CD4-positive, alpha-beta T cell treated with Interleukin-17A for 4 hours (primary cell): ENCODE measurements around the gene RPS6KA5.
"Not testable (repeated sequence)": the region's sequence is repeated elsewhere in the genome, so short reads cannot be mapped to it uniquely, and the experiment has no call there.

Experiments used
- DNase-seq: peaks from one replicate; pipeline ENCODE4 v3.0.0-alpha.2; 2020; ENCODE audit warnings: mixed read lengths

RPS6KA5 gene

DNA sequence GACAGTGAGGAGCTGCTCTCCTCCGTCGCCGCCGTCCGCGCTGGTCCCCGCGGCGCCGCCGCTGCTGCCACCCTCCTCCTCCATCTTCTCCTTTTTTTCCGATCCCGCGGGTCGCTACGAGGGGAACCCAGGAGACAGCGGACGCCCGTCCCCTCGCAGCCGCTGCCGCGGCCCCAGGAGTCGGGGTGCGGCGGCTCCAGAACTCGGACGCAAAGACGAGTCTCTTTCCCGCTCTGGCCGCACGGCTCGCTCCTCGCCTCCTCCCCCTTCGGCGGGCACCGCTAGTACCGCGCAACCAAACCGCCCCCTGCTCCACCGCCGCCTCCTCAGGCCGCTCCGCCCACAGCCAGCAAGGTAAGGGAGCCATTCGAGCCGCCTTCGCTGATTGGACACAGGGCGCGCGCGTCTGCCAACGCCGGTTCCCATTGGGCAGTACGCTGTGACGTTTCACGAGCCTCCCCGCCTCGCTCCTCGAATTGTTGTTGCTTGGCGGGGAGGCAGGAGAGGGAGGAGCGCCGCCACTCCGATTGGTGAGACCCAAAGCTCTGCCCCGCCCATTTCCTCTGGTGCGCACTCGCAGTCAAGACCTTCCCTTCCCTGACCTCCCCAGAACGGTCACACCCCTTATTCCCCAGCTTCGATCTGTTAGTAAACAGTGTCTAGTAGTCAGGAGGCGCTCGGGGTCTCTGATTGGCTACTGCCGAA, at the start of gene RPS6KA5:
Gene RPS6KA5, minus strand, starts transcription at position 291 of the 705 bp plus-strand sequence. Its CDS starts 207 bp downstream, at position 84.
- DNase-seq = peak; percentile 100

DNA sequence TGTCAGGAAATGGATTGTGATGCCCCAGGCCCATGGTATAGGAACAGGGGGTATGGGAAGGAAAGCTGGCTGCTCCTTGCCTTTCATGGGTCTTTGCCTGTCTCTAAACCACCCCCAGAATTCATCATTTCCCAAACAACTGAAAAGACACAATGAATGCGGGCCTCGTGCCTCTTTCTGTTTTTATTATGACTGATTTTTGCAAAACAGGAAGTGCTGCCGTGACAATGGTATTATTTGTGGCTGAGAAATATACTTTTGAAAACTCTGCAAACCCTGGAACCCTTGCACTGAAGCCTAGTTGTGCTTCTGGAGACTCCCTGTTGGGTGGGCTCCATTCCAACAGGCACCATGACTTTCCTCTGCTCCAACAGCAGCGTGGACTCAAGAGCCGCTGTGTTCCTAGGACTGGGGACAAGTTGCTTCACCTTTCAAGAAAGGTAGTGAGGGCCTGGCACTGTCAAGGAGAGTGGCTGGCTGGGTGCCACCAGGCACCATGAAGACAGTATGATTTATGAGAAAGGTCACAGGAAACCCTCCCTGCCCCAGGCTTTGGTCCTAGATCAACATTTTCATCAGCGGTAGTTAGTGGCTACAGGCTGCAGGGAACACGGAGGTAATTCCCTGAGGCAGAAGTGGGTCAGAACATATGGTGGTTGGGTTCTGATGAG, 48.6 kb upstream of the RPS6KA5 start:
- peak; percentile 76 for DNase-seq

DNA sequence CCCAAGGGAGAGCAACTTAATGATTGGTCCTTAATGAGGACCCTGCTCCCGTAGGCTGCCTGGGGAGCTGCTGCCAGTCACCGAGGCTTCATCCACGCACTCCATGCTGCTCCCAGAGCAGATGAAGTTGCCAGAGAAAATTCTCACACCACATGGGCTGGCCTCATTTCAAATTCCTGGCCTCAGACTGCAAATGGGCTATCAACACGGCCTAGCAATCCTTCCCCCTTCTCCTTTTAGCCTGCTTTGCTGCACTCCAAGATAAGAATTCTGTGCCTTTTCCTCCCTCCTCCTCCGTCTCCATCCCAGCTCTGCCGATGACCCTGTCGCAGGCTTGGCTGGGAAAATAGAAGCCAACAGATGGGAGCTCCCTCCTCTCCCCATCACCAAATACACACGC, 42.7 kb upstream of the RPS6KA5 start:
- DNase-seq = no peak

DNA sequence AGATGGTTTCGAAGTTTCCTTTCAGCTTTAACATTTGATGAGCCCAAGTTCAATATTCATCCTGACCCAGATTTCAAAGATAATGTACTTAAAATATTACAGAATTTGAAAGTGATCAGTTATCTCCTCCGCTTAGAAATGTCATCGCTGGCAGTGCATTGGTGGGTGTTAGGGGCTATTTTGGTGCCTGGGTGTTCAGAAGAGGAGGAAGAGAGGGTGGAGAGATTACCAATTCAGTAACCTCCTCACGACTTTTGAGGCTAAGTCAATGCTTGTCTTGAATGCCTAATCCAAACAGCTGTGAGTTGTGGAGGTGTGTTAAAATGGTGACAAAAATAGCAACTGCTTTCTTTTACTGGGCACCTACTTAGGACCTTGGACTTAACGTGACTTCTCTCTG, 39.7 kb upstream of the RPS6KA5 start:
- DNase-seq = no peak

DNA sequence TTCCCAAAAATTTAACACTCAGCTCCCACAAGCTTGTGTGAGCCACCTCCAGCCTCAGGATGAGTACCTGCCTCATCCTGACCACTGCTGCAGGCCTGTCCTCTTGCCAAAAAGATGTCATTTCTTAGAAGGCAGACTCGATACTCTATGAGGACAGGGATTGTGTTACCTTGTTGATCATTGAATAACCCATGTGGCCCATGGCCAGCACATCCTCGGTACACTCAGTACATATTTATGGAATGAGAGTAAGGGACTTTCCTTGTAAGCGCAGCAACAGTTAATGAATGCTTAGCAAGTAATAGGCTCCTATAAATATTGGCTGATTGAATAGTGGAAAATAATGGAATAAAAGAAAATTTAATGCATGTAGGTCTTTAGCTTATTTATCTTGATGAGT, 38.1 kb upstream of the RPS6KA5 start:
- DNase-seq = no peak

DNA sequence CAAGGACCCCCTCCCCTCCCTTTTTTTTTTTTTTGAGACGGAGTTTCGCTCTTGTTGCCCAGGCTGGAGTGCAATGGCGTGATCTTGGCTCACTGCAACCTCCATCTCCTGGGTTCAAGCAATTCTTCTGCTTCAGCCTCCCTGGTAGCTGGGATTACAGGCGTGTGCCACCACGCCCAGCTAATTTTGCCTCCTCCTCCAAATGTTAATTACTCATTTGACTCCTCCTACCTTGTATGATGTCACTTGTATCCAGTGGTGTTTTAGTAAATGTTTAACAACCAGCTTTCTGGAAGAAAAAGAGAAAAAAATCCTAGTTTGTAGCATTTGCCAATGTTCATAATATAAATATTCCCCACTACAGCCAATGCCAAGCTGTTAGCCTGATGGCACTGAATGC, 37.2 kb upstream of the RPS6KA5 start:
- not testable (repeated sequence) for DNase-seq

DNA sequence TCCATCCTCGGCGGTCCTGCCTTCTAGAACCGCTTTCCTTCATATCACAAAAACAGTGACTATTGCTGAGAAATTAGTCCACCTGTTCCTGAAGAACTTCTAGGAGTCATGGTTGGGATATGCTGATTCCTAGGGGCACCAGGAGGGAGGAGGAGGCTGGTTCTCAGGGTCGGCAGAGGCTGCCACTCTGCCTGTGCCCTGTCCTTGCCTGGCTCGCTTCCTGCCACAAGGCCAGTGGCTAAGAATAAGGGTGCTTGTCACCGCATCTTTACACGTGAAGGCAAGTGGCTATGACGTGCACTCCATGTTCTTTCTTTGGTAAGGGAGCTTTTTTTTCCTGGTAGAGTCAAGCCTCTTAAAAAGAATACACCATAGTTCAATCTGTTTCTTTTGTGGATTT, 34.7 kb upstream of the RPS6KA5 start:
- DNase-seq = no peak

DNA sequence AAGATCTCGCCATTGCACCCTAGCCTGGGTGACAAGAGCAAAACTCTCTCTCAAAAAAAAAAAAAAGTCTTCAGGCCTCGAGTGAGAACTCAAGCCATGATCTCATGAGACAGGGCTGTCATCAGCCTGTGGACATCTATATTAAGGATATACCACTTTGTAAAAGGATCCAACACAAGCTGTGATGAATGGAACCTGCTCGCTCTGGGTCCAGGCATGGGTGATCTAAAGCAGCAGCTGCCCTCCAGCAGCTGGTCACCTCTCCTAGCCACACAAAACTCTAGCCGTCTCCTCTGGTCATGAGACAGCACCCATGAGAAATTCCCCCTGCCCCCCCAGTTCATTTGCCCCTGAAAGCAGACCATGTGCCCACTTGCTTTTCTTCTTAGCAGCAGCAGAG, 34.3 kb upstream of the RPS6KA5 start:
- DNase-seq = no peak

DNA sequence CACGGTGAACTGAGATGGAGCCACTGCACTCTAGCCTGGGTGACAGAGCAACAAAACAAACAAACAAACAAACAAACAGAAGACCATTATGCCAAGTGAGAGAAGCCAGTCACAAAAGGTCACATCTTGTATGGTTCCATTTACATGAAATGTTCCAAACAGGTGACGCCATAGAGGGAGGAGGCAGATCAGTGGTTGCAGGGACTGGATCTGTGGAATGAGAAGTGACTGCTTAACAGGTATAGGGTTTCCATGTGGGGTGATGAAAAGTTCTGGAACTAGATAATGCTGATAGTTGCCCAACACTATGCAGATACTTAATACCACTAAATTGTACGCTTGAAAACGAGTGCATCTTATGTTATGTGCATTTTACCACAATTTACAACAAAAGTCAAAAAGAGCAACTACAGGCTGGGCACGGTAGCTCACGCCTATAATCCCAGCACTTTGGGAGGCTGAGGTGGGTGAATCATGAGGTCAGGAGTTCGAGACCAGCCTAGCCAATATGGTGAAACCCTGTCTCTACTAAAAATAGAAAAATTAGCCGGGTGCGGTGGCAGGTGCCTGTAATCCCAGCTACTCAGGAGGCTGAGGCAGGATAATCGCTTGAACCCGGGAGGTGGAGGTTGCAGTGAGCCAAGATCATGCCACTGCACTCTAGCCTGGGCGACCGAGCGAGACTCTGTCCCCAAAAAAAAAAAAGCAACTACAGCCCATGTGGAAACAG, 33.5 kb upstream of the RPS6KA5 start:
- DNase-seq = not testable (repeated sequence)

DNA sequence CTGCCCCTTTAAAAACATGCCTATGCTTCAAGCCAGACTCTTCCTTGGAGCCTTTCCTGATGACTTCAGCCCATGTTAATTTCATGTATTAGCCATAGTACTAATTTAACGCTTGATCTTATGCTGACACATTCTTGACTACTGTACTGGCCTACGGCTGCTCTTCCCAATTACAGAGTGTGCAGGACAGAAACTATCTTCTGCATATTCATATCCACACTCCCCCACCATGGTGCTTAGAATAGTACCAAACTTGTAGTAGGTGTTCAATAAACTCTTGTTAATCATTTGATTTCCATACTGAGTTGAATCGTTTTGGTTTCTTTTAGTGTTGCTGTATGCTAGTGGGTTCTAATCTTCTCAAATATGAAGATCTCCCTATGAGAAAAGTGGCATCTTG, 31.6 kb upstream of the RPS6KA5 start:
- no peak for DNase-seq

DNA sequence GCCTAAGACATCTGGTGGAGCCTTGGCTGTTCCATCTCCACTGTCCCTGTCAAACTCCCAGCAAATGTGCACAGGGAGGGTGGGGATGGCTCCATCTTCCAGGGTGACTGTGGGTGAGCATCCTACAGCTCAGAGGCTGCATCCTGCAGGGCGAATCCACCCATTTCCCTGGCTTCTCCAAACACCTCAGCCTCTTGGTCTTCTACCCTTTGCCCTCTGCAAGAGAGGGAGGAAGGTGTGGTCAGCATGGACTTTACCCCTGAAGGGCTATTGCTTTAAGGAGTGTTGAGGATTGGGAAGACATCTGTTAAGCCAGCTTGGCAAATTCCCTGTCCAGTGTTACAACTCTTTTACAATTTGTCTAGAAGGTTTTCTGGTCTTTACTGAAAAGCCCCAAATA, 30.3 kb upstream of the RPS6KA5 start:
- no peak for DNase-seq

DNA sequence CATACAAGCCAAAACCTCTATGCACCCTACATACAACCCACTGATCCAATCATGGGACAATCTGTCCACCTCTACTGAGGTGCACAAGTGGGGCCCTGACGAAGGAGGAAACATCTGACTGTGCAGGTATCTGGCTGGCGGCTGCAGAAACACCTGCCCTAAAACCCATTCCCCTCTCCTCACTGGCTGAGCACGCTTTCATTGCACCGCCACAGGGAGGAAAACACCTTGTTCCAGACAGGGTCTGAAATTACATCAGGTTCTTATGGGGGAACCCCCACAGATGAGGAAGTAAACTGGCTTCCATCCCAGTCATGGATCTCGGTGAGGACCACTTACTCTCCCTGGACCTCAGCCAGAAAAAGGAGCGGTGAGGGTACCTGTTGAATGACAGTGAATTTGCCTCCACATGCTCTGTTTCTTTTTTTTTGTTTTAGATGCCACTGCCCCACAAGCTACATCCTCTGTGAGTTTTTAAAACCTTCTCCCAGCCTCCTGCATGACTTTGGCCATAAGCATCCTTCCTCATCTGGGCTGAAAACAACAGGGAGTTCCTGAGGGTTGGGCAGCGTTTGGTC, 29.6 kb upstream of the RPS6KA5 start:
- DNase-seq = no peak

DNA sequence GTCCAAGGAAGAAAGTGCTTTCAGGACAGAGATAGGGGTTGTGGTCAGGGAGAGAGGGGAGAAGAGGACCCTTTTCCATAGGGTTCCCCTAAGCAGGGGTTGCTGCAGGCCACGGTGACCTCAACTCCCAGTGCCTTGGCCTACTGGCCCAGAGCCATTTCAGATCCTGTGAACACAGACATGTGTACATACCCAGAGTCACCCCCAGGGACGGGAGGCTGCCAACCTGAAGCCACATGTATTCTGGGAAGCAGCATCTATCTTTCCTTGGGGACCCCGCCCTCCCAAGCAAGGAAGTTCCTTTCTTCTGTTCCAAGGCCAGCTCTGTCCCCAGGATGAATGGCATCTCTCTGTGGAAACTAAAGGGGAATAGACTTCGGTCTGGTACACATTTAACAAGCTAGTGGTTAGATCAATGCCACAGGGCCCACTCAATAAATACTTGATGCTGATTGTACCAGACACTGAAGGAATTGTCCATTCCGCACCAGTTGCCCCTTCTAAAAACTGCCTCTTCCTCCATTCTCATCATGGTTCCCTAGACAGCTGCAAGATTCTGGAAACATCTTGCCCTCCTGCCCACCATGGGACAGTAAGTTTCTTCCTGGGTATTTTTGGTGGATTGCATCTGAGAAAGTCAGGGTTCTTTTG, 28.3 kb upstream of the RPS6KA5 start:
- DNase-seq = no peak

DNA sequence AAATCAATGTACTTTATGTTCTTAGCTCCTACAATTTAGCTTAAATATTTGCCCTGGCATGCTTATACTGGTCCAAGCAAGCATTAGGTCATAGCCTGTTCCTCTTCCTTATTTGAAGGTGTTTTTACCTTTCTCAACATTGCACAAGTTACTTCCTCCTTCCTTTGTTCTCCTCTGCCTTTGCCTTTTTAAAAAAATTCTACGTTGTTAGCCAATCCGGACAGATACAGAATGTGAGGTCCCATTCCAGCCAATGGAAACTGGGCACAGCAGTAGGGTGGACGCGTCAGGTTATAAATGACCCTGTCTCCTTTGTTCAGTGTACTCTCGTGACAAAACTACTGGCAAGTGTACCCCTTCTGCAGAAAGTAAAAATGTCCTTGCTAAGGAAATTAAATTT, 27.0 kb upstream of the RPS6KA5 start:
- not testable (repeated sequence) for DNase-seq

DNA sequence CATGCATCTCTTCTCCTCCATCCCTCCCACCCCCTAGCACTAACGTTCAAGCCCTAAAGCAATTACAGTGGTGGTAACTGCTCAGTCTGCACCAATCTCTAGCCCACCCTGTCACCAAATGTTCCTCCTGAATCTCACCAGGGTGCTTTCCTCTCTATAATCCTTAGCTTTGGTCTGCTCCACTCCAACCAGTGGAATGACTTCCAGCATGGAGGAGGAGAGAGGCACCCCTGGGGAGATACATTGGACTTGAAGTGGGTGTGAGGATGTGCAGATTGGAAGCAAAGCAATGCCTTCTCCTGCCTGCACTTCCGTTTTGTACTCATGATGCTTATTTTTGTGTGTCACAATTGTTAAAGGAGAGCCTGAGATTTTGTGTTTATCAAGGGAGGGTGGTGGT, 24.1 kb upstream of the RPS6KA5 start:
- no peak for DNase-seq

DNA sequence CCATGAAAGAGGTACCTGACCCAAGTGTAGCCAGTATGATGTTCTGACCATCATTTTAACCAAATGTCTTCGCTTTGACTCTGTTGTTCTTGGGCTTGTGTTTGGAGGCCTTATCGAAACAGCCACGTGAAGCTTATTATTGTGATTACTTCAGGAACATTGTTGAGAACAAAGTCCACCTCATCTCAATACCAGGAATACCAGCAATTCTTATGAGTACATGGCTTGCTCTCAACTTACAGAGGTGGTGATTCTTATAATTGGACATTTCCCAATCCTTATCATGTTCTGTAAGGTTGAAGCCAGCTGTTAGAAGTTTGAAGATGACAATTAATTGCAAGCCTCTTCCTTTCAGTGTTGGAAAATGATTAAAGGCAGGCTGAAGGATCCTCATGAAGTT, 21.8 kb upstream of the RPS6KA5 start:
- DNase-seq = no peak

DNA sequence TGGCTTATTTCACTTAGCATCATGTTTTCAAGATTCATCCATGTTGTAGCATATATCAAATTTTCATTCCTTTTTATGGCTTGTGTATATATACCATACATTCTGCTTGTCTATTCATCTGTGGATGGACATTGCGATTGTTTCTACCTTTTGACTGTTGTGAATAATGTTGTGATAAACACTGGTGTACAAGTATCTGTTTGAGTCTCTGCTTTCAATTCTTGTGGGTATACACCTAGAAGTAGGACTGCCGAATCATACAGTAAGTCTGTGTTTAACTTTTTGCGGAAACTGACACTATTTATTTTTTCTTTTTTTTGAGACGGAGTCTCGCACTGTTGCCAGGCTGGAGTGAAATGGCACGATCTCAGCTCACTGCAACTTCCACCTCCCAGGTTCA, 19.6 kb upstream of the RPS6KA5 start:
- DNase-seq = no peak

DNA sequence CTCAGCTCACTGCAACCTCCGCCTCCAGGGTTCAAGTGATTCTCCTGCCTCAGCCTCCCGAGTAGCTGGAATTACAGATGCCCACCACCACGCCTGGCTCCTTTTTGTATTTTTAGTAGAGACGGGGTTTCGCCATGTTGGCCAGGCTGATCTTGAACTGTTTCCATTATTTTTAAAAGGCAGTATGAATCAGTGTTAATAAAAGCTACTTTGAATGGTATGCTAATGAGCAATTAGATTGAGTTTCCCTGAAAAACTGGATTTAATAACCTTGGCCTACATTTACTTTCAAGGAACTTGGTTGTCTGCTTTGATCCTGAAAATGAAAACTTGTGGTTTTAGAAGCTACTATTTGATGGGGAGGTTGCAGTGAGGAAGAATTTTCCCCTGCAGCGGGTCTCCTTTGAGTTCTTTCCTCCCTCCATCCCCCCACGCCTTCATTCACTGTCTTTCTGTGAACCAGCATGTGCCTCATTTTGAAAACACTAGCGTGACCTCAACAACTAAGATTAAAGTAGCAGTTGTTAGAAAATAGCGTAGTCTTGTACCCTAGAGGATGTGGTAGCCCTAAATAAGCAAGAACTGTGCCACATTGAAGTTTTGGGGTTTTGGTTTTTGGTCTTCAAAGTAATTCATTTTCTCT, 17.8 kb upstream of the RPS6KA5 start:
- DNase-seq = peak; percentile 52

DNA sequence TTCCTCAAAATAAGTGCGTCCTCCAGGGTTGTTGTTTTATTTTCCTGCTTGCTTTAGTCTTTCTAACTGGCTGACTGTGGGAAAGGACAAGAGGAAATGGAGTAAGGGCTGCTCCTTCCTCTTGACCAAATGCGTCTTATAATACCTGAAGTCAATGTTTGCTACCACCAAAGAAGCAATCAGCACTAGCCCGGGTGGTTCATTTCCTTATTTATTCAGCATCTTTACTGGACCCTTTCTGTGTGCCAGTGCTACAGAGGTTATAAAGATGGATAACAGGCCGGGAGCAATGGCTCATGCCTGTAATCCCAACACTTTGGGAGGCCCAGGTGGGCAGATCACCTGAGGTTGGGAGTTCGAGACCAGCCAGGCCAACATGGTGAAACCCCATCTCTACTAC, 15.1 kb upstream of the RPS6KA5 start:
- DNase-seq = no peak

DNA sequence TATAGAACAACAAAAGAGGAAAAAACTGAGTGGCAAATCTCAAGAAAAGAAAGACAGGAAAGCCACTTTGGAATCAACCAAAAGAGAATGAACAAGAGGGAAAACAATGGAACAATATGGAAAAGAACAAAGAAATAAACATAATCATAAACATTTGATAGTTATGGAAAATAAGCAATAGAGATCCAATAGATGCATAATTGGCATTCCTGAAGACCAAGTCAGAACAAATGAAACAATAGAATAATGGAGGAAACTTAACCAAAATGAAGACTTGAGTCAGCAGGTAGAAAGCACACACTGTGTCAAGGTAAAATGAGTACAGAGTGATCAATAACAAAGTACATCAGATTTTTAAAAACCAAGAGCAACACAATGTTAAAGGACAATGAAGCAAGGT, 10.1 kb upstream of the RPS6KA5 start:
- DNase-seq = no peak

DNA sequence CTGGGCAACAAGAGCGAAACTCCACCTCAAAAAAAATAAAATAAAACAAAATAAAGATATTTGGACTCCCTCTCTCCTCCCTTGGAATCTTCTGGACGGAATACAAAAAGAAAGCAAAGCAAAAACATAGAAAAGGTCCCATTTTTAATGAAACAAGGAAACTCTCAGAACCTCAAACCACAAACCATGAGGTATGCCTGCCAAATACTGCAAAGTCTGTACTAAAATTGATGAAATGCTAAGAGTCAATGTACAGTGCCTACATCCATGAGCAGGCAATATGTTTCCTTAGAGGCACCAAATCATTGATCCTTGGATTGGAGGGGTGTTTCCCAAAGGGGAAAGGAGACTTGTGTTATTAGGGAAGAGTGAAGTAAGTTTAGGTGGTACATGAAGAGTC, 8.2 kb upstream of the RPS6KA5 start:
- no peak for DNase-seq

DNA sequence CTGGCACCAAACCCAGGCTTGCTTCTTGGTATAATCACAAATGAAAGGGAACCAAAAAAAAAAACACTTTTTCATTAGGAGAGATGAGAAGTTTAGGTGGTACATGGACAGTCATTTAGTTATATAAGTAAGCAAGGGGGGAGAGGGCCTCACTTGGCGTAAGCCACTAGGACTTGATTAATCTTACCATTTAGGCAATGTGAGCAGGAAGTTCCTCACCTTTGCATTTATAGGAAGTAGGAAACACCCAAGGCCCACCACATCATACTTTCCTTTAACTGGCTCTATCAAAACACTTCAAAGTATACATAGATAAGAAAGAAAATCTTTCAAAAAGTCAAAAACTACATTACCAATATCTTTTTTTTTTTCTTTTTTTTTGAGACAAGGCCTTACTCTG, 6.7 kb upstream of the RPS6KA5 start:
- DNase-seq = peak; percentile 51

DNA sequence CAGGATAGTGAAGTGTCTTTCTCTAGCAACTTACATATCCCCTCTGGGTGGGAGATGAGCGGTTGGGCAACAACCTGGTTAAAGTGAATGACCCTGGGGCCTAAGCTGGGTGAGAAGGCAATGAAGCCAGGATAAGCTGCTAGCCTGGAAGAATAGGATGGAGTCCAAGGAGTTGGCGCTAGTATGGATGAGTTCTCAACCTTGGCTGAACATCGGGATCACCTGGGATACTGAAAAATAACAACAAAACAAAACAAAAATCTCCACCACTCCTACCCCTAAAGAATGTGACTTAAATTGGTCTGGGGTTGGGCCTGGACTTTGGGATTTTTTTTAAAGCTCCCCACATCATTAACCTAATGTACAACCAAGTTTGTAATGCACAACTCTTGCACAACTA, 4.8 kb upstream of the RPS6KA5 start:
- no peak for DNase-seq
